ENCODE results near the gene ACSL1.

Gene ACSL1

GRCh38 chr4:184814686-184815045 is 11.1 kb downstream of the ACSL1 start:
- in situ Hi-C loops (cut with HindIII; ENCODE audit: low sequenced_read_pairs), result no loop called here

GRCh38 chr4:184812651-184813181 is 13.1 kb downstream of the ACSL1 start:
- in situ Hi-C loops (cut with HindIII; ENCODE audit: low sequenced_read_pairs), result no loop called here

- in situ Hi-C loops (cut with HindIII; ENCODE audit: low sequenced_read_pairs), result no loop called here
Observed at GRCh38 chr4:184812199-184812542, 13.6 kb downstream of the ACSL1 start.

DNA sequence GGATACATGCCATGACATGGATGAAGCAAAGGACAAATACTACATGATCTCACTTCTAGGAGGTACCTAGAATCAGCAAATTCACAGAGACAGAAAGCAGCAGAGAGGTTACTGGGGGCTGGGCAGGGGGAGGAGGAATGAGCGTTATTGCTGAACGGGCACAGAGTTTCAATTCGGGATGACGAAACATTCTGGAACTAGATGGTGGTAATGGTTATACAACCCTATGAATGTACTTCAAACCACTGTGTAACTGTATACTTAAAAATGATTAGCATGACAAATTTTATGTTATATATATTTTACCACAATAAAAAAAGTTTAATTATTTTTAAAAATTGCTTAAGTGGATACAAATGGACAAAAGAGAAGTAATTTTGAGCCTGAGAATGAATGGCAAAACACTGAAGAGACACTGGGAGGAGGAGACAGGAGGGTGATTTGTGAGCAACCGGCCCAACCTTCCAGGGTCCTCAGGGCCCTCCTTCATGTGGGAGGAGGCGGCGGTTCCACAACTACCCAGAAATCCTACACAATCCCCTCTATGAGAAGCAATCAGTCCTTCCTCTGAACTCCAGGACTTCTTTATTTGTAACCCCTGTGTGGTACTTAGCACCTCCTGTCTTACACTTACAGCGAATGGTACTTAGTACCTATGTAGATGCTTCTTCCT is 14.1 kb downstream of the ACSL1 start:
- in situ Hi-C loops (cut with HindIII; ENCODE audit: low sequenced_read_pairs), result no loop called here

- in situ Hi-C loops (cut with HindIII; ENCODE audit: low sequenced_read_pairs), result no loop called here
Observed at GRCh38 chr4:184810720-184811119, 15.0 kb downstream of the ACSL1 start.

- in situ Hi-C loops (cut with HindIII; ENCODE audit: low sequenced_read_pairs), result no loop called here
Observed at GRCh38 chr4:184808713-184809050, 17.1 kb downstream of the ACSL1 start.

GRCh38 chr4:184807797-184808712 is 17.7 kb downstream of the ACSL1 start:
- in situ Hi-C loops (cut with HindIII; ENCODE audit: low sequenced_read_pairs), result no loop called here

DNA sequence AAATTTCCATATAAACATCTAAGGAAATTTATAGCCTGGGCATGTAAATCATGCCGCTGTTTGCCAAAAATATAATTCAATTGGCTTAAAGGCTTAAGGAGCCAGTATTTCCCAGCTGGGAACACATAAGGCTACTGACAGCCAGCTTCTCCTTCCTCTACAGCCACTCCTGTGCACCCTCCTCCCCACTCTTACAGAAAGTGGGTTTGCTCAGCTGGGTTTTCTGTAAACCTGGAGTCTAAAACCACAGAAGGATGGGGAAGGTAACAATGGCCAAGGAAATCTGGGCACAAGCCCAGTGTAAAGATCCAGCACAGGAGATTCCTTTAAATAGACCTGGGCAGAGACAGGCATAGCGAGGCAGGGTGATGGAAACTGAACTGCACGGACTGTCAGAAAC is 18.5 kb downstream of the ACSL1 start:
- in situ Hi-C loops (cut with HindIII; ENCODE audit: low sequenced_read_pairs), result no loop called here

GRCh38 chr4:184806711-184807110 is 19.1 kb downstream of the ACSL1 start:
- in situ Hi-C loops (cut with HindIII; ENCODE audit: low sequenced_read_pairs), result no loop called here

DNA sequence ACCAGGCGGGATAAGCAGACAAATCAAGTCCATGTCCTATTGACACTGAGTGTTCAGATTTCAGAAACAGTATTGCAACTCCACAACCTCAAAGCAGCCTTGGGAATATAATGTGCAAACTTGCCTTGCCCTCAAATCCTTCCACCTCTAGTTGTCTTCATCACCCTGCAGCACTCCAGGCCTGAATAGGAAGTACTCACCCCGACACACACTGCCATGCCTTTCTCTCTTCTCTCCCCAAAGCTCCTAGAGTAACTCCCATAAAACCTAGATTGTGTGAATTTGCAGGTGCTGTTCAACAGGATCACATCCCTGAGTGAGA is 19.6 kb downstream of the ACSL1 start:
- in situ Hi-C loops (cut with HindIII; ENCODE audit: low sequenced_read_pairs), result no loop called here

DNA sequence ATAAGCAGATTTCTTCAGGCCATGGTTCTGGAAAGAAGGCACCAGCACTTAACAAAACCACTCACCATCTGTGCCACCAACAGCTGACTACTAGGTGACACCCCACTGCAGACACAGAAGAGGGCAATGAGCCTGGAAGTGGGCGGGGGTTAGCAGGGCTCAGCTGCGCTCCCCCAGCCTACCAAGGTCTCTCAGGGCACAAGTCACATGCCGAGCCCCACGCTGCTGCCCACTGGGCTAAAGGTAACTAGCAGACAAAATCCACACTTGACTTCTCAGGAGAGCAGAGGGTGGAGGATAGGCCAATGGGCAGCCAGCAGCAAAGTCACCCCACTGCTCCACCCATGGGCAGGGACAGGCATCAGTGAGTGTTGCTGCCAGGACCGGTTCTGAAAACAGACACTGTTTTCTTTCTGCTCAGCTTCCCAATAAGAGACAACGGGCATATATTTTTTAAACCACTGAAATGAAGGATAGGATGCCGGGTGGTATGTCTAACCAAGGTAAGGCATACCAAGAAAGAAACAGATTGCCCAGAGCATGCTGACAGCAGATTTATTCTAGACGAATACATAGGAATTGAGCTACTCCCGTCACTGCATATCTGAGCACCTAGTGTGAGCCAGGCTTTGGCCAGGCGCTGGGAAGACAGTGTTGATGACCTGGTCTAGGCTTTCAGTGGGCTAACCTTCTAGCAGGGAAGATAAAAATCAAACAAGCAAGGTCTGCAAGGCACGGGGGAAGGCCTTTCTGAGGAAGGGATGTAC is 20.1 kb downstream of the ACSL1 start:
- in situ Hi-C loops (cut with HindIII; ENCODE audit: low sequenced_read_pairs), result no loop called here

DNA sequence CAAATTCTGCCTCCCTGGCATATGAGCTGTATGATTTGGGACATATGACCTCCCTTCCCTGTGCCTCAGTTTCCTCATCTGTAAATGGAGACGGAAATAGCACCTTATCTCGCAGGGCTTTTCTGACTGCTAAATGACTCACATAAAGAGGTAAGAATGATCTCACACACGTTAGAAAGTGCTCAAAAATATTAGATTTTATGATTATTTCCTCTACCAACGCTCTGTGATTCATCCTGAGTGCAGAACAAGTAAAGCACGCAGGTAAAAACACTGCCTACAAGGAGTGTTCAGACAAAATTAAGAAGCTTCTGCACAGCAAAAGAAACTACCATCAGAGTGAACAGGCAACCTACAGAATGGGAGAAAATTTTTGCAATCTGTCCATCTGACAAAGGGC is 21.1 kb downstream of the ACSL1 start:
- in situ Hi-C loops (cut with HindIII; ENCODE audit: low sequenced_read_pairs), result no loop called here

- in situ Hi-C loops (cut with HindIII; ENCODE audit: low sequenced_read_pairs), result no loop called here
Observed at GRCh38 chr4:184803874-184804273, 21.9 kb downstream of the ACSL1 start.

GRCh38 chr4:184803133-184803532 is 22.6 kb downstream of the ACSL1 start:
- in situ Hi-C loops (cut with HindIII; ENCODE audit: low sequenced_read_pairs), result no loop called here

GRCh38 chr4:184802697-184803015 is 23.1 kb downstream of the ACSL1 start:
- in situ Hi-C loops (cut with HindIII; ENCODE audit: low sequenced_read_pairs), result no loop called here

GRCh38 chr4:184801781-184802696 is 23.7 kb downstream of the ACSL1 start:
- in situ Hi-C loops (cut with HindIII; ENCODE audit: low sequenced_read_pairs), result no loop called here

DNA sequence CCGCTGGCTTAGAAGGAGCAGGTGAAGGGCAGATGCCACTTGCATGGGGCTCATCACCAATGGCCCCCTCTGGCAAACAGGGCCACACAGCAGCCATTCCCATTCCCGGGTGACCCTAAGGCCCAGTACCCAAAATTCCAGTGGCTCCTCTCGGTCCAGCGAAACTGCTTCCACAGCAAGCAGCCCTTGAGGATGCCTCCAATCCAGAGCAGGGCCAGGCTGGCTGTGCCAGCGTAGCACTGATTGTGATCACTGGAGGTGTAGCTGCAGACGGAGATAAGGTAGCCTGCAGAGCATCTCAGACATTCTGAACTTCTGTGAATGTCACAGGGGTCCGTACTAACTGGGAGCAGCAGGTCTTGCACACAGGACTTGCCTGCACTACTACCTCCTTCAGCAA is 27.3 kb downstream of the ACSL1 start:
- in situ Hi-C loops (cut with HindIII; ENCODE audit: low sequenced_read_pairs), result no loop called here

- in situ Hi-C loops (cut with HindIII; ENCODE audit: low sequenced_read_pairs), result no loop called here
Observed at GRCh38 chr4:184796906-184797305, 28.9 kb downstream of the ACSL1 start.

DNA sequence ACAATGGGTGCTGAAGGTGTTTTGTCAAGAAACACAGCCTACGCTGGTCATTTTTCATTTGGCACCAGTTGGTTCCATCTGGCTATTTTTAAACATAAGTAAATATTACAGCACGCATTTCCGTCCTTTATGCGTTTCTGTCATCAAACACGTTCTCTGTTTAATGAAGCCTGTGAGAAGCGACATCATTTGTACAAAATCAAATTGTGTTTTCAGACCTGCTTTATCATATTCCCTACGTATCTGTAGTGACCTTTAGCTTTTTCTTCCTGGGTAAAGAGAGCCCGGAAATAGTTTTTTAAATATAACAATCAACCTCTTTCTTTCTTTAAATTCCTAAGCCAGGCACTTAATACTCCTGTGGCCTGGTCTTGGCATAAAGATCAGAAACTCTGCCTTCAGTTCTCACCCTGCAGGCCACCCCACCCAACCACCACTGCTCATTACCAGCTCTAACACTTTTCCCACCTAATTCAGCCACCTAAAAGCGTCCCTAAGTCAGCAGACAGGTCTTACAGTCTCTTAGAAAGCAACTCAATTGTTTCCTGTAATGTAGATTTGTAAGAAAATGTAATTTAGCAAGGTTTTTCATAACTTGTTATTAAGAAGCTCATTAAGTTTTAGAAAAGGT is 30.4 kb downstream of the ACSL1 start:
- in situ Hi-C loops (cut with HindIII; ENCODE audit: low sequenced_read_pairs), result no loop called here

- in situ Hi-C loops (cut with HindIII; ENCODE audit: low sequenced_read_pairs), result no loop called here
Observed at GRCh38 chr4:184794470-184794869, 31.3 kb downstream of the ACSL1 start.
